SH-SY5Y (cell line): Measurements from ENCODE around the gene SEL1L3.

Experiments
- GATA2 ChIP-seq: IDR thresholded peaks from 2 replicates; pipeline ENCODE4 v1.6.1; 2011; ENCODE audit warnings: mild to moderate bottlenecking, low read depth, low read length
- GATA3 ChIP-seq: IDR thresholded peaks from 2 replicates; pipeline ENCODE4 v1.6.1; 2011; ENCODE audit warnings: low read depth, mild to moderate bottlenecking, low read length, moderate library complexity

DNA sequence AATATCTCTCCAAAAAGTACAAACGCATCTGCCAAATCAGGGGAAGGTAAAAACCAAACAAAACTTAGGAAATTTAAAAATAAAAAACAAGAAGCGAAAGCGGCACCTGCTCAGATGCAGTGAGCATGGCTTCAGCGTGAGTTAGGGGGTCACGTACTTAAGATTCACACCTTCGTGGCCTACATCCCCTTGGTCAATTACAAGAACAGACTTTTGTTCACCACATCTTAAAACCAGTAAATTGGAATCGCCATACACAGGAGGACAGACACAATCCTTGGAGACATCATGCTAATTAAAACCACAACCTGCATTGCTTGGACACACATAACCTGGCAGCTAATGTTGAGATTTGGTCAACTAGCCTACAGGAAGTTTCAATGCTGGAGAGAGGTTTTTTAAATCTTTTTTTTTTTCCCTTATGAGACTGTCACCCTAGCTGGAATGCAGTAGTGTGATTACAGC, 12.5 kb upstream of the SEL1L3 start:
- TF ChIP-seq GATA2 (no peak), GATA3 (no peak)
